Activated T-cell treated with anti-CD3 and anti-CD28 coated beads, Interleukin-2, amount 50 U/mL, for 72 hours (primary cell): ENCODE measurements around the gene TMEM40. TPM values are rescaled to one million over a fixed set of nuclear protein-coding genes. Genes with fewer than 3 reads are reported as not detected.
"Not testable (repeated sequence)": the region's sequence is repeated elsewhere in the genome, so short reads cannot be mapped to it uniquely, and the experiment has no call there.

ENCODE experiments used
- ATAC-seq, 2 donors: fragments of 150-1000 bp; cut with Tn5 transposase; replicated peaks in 1 of 2; 2 replicates each; pipeline ENCODE4 v1.10.0; 2021; ENCODE audit warnings: moderate library complexity in 2 of 2, mild to moderate bottlenecking in 1 of 2
- DNase-seq, 2 donors: peaks; one replicate each; pipeline ENCODE4 v3.0.0; 2021 to 2022; ENCODE audit warnings: mixed read lengths in 1 of 2
- H3K27ac Mint-ChIP-seq: one replicate; pipeline ENCODE4 v1.8.0; 2022; ENCODE audit warnings: mild to moderate bottlenecking, moderate library complexity, mixed read lengths
- H3K27me3 Mint-ChIP-seq: one replicate; pipeline ENCODE4 v1.8.0; 2022; ENCODE audit warnings: low read depth, mixed read lengths
- H3K36me3 Mint-ChIP-seq, 2 donors: one replicate each; pipeline ENCODE4 v1.8.0; 2022; ENCODE audit warnings: mixed read lengths in 2 of 2, mild to moderate bottlenecking in 1 of 2; ENCODE audit not compliant: insufficient read depth in 2 of 2
- H3K4me1 Mint-ChIP-seq: one replicate; pipeline ENCODE4 v1.8.0; 2022; ENCODE audit warnings: low read depth, mixed read lengths
- H3K4me3 Mint-ChIP-seq, 2 donors: one replicate each; pipeline ENCODE4 v1.8.0; 2022; ENCODE audit warnings: mild to moderate bottlenecking in 2 of 2, mixed read lengths in 2 of 2, moderate library complexity in 2 of 2
- H3K9me3 Mint-ChIP-seq, 2 donors: one replicate each; pipeline ENCODE4 v1.8.0; 2022; ENCODE audit warnings: mixed read lengths in 2 of 2
- total RNA-seq, 2 donors: library from RNA; stranded (reverse); gene quantifications; one replicate each; pipeline ENCODE4 v1.2.3, GENCODE V29; 2022

Gene TMEM40
- total RNA-seq, 2 donors from 2014 or later, result not detected

DNA sequence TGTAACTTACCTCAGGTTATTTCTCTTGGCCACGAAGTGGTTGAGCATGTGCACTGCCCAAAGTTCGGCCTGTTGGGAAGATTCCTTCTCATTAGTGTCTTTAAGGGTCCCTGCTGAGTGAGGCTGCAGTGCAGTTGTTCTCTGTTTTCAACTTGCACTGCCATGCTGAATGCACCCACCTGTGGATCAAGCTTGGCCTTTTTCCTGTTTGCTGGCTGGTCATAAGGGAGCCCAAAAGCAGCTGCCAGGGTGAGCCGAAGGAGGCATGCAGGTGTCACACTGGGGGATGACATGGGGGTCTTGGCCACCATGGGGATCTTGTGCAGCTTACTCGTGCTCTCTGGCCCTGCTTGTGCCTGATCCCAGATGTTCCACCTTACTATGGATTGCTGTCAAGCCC is 49.0 kb downstream of the TMEM40 start:
- no peak overlapping the region for H3K4me3 Mint-ChIP-seq
- ATAC-seq (no peak), DNase-seq (no peak)
- H3K27ac Mint-ChIP-seq, result no peak overlapping the region
- H3K36me3 Mint-ChIP-seq, result no peaks in the 10 kb centered on the region
- no peaks in the 10 kb centered on the region for H3K9me3 Mint-ChIP-seq
- H3K27me3 Mint-ChIP-seq, result peaks cover 5% of the 10 kb centered on the region
- H3K4me1 Mint-ChIP-seq, result no peaks in the 10 kb centered on the region

DNA sequence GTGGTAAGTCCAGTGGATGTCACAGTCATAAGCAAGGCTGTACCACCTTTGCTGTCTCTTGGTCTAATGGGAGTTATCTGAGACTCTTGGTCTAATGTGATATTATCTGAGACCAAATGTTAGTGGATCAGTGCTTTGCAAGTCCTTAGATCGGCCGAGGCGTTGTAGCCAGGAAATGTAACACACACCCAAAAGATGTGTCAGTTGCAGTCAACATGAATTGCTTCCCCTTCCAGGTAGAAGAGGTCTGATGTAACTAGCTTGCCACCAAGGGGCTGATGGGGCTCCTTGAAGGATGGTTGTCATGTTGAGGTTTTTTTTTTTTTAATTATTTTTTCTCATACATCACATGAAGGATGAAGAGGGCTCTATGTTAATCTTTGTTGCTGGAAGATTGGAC is 49.7 kb downstream of the TMEM40 start:
- no peak for ATAC-seq

DNA sequence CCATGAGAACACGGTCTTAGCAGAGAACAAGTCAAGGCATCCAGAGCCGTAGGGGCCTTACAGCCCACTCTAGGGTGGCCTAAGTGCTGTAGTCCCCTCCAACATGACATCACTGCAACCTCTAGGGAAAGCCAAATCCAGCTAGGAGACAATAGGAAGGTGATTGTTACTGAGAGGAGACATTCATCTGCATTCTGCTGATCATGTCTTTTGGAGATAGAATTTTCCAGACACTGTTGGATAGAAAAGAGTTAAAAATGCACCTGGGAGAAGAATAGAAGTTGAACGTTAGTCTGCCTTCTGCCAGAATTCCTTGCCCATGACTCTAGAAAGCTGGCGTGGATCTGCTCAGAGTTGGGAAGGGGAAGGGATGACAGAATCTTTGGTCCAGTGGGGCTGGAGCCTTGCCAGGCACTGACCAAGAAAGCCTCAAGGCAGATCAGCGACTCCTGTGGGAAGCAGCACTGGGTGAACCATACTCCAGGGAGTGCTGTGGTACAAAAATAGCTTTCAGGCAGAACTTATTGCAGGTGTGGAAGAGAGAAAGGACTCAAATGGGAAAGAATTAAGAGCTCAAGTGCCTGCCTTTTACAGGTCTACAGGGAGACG is 50.4 kb downstream of the TMEM40 start:
- Mint-ChIP-seq H3K9me3 (no peaks in the 10 kb centered on the region), H3K27ac (no peak overlapping the region), H3K4me3 (no peak overlapping the region), H3K4me1 (no peaks in the 10 kb centered on the region), H3K36me3 (no peaks in the 10 kb centered on the region), H3K27me3 (peaks cover 7% of the 10 kb centered on the region)
- ATAC-seq (no peak), DNase-seq (no peak)

More for the DNA sequence above, 49.7 kb downstream of the TMEM40 start:
- Mint-ChIP-seq H3K27me3 (peaks cover 7% of the 10 kb centered on the region), H3K4me1 (no peaks in the 10 kb centered on the region), H3K27ac (no peak overlapping the region), H3K4me3 (no peak overlapping the region), H3K36me3 (no peaks in the 10 kb centered on the region), H3K9me3 (no peaks in the 10 kb centered on the region)
- DNase-seq, result no peak

DNA sequence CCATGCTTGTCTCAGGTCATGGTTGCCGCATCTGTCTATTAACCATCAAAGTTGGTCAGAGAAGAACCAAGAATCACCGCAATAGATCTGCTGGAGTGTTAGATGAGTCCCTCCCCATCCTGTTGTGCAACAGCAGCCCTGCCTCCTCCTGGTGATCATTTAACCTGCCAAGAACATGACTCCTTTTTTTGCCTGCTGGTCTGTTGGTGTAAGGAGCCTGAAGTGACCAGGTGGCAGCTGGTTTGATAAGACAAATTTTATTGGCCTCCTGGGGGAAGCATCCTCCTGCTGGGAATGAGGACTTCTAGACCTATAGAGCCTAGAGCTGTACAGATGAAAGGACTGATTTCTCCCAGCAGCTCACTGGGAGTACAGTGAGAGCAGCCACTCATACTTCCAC is 51.6 kb downstream of the TMEM40 start:
- Mint-ChIP-seq H3K36me3 (no peaks in the 10 kb centered on the region), H3K27me3 (peaks cover 7% of the 10 kb centered on the region), H3K27ac (no peak overlapping the region)

DNA sequence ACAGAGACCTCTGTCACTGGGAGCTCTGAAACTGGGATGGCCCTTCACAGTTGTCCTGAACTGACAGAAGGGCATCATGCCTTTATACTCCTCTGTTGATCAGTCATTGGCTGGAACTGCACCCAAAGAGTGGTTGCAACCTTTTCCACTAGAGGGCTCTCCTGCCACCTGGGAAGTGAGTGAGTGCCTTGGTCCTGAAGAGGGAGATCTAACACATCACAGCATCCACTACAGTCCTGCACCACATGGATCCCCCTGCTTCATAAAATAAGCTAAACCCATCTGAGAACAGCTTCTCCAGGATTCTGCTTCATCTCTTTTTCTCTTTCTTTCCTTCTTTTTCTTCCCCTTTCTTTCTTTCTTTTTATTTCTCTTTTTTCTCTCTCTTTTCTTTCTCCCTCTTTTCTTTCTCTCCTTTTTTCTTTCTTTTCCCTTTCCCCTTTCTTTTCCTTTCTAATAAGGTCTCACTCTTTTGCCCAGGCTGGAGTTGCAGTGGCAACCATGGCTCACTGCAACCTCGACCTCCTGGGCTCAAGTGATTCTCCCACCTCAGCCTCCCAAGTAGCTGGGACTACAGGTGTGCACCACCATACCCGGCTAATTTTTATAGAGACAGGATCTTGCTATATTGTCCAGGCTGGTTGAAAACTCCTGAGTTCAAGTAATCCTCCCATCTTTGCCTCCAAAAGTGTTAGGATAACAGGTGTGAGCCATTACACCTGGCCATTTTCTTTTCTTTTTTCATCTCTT is 52.4 kb downstream of the TMEM40 start:
- DNase-seq (peak; percentile 63), ATAC-seq (peak; percentile 96 to 97)
- Mint-ChIP-seq H3K9me3 (no peaks in the 10 kb centered on the region), H3K36me3 (no peaks in the 10 kb centered on the region), H3K27ac (no peak overlapping the region), H3K27me3 (peaks cover 7% of the 10 kb centered on the region), H3K4me3 (no peak overlapping the region), H3K4me1 (no peaks in the 10 kb centered on the region)

More for the DNA sequence above, 51.6 kb downstream of the TMEM40 start:
- no peak for DNase-seq
- Mint-ChIP-seq H3K9me3 (no peaks in the 10 kb centered on the region), H3K4me1 (no peaks in the 10 kb centered on the region), H3K4me3 (no peak overlapping the region)
- no peak for ATAC-seq

DNA sequence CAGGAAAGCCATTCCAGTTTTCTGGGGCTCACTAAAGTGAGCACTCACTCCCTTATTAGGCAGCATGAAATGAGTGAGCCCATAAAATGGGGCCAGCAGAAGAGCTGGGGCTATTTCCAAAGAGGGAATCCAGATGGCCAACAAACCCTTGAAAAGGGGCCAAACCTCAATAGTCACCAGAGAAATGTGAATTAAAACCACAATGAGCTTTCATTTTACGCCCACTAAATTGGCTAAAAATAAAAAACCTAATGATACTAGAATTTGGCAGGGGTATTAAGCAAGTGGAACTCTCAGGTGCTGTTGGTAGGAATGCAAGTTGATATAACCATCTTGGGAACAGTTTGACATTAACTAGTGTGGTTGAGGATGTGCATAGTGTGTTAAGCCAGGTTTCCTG is 53.1 kb downstream of the TMEM40 start:
- ATAC-seq, result no peak
- Mint-ChIP-seq H3K27ac (no peak overlapping the region), H3K36me3 (no peaks in the 10 kb centered on the region), H3K4me3 (no peak overlapping the region), H3K27me3 (peaks cover 7% of the 10 kb centered on the region), H3K9me3 (no peaks in the 10 kb centered on the region), H3K4me1 (no peaks in the 10 kb centered on the region)
- no peak for DNase-seq

DNA sequence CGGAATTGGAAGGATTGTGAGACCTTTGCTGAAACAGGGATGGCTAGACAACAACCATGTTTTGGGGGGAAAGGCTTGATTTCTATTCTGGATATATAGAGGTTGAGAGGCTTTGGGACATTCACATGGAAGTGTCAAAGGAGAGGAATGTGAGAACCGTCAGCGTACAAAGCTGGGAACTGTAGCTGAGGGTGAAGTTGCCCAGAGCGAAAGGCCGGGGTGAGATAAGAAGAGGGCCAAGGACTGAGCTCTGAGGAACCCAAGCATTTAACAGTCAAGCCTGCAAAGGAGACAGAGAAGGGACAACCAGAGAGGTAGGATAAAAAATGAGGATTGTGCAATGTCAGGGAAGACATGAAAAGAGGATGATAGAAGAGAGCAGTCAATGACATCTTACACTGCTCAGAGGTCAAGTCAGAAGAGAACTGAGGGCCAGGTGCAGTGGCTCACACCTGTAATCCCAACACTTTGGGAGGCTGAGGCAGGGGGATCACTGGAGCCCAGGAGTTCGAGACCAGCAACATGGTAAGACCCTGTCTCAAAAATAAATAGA is 53.6 kb downstream of the TMEM40 start:
- H3K27ac Mint-ChIP-seq, result no peak overlapping the region

DNA sequence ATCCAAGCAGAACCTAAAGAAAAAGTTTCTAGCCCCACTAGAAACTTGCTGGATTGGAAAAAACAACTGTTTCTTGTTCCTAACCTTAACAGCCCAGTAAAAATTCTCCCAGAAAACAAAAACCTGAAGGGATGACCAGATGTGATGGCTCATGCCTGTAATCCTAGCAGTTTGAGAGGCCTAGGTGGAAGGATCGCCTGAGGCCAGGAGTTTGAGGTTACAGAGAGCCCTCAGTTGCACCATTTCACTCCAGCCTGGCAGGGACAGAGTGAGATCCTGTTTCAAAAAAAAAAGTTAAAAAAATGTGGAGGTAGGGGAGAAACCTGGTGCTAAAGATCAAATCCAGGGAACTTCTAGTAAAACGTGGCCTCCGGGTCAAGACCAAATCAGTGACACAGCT is 56.6 kb downstream of the TMEM40 start:
- H3K4me1 Mint-ChIP-seq, result no peaks in the 10 kb centered on the region
- H3K27me3 Mint-ChIP-seq, result peaks cover 7% of the 10 kb centered on the region
- H3K27ac Mint-ChIP-seq, result no peak overlapping the region
- DNase-seq, result no peak
- no peaks in the 10 kb centered on the region for H3K9me3 Mint-ChIP-seq
- no peak for ATAC-seq
- H3K4me3 Mint-ChIP-seq, result no peak overlapping the region
- H3K36me3 Mint-ChIP-seq, result no peaks in the 10 kb centered on the region

More for the DNA sequence above, 53.6 kb downstream of the TMEM40 start:
- DNase-seq, result no peak
- Mint-ChIP-seq H3K36me3 (no peaks in the 10 kb centered on the region), H3K4me3 (no peak overlapping the region), H3K27me3 (peaks cover 7% of the 10 kb centered on the region), H3K4me1 (no peaks in the 10 kb centered on the region), H3K9me3 (no peaks in the 10 kb centered on the region)
- ATAC-seq, result no peak

DNA sequence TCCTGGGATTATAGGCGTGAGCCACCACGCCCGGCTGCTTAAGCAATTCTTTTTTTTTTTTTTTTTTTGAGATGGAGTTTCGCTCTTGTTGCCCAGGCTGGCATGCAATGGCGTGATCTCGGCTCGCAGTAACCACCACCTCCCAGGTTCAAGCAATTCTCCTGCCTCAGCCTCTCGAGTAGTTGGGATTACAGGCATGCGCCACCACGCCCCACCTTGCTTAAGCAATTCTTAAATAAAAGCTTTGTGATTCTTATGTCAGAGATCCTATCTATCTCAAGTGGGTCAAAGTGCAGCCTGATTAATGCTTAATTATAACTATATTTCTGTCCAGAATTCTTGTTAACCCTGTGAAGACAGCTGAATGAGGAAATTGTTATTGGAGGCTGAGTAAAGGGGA is 57.5 kb downstream of the TMEM40 start:
- H3K36me3 Mint-ChIP-seq, ATAC-seq, H3K9me3 Mint-ChIP-seq, H3K4me3 Mint-ChIP-seq, H3K4me1 Mint-ChIP-seq, H3K27ac Mint-ChIP-seq, H3K27me3 Mint-ChIP-seq, DNase-seq: not testable (repeated sequence)

DNA sequence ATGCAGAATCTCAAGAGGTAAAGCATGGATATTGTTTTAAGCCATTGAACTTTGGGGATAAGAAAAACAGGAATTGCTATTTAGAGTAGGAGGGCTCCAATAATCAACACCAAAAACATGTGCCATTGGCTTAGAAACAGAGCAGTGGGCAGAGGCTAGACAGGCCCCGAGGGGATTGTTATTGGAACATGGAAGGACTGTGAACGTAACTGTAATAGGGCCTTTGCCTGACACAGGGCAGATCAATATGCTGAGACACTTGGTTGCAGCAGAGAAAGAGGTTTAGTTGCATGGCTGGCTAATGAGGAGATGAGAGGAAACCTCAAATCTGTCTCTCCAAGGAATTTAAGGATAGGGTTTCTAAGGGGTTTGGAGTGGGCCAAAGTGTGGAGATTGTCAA is 58.3 kb downstream of the TMEM40 start:
- DNase-seq (no peak), ATAC-seq (no peak)
- Mint-ChIP-seq H3K36me3 (no peaks in the 10 kb centered on the region), H3K4me1 (no peaks in the 10 kb centered on the region), H3K27ac (no peak overlapping the region), H3K9me3 (no peaks in the 10 kb centered on the region), H3K27me3 (peaks cover 7% of the 10 kb centered on the region), H3K4me3 (no peak overlapping the region)

DNA sequence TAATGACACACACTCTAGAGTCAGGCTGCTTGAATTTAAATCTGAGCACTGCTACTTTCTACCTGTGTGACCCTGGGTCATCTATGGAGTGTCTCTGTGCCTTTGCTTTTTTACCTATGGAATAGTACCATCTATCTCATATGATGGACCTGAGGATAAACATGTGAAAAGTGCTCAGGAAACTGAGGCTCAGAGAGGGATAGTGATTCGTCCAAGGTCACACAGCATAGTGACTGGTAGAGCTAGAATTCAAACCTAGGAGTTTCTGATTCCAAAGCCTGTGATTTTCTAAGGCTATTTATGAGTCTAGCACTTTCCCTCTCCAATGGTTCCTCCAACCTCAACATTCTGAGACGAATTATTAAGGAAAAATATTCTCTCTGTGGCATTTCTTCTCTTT is 63.1 kb downstream of the TMEM40 start:
- Mint-ChIP-seq H3K36me3 (no peaks in the 10 kb centered on the region), H3K4me3 (no peak overlapping the region), H3K4me1 (no peaks in the 10 kb centered on the region), H3K27me3 (no peaks in the 10 kb centered on the region), H3K9me3 (no peaks in the 10 kb centered on the region), H3K27ac (no peak overlapping the region)
- ATAC-seq (no peak), DNase-seq (no peak)

DNA sequence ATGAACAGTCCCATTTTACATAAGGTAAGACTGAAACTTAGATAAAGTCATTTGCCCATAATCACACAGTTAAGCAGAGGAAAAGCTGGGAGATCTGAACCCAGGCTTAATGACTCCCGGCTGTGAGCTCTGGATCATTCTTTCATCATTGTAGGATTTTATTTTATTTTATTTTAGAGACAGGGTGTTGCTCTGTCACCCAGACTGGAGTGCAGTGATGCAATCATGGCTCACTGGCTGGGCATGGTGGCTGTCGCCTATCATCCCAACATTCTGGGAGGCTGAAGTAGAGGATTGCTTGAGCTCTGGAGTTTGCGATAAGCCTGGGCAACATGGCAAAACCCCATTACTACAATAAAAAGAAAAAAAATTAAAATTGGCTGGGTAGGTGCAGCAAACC is 63.9 kb downstream of the TMEM40 start:
- Mint-ChIP-seq H3K27ac (no peak overlapping the region), H3K4me1 (no peaks in the 10 kb centered on the region)

DNA sequence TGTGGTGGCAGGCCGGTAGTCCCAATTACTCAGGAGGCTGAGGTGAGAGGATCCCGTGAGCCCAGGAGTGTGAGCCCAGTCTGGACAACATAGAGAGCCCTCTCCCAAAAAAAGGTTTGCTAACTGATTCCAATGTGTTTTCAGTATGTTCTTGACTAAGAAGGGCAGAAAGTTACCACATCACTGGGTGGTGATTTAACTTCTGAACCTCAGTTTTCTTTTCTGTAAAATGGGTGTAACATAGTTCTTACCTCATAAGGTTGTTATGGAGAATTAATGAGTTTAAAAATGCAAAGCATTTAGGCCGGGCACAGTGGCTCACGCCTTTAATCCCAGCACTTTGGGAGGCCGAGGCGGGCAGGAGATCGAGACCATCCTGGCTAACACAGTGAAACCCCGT is 66.6 kb downstream of the TMEM40 start:
- H3K4me1 Mint-ChIP-seq, result no peaks in the 10 kb centered on the region
- H3K27ac Mint-ChIP-seq, result no peak overlapping the region
- no peaks in the 10 kb centered on the region for H3K27me3 Mint-ChIP-seq
- ATAC-seq, result no peak
- no peak overlapping the region for H3K4me3 Mint-ChIP-seq
- no peaks in the 10 kb centered on the region for H3K36me3 Mint-ChIP-seq
- no peaks in the 10 kb centered on the region for H3K9me3 Mint-ChIP-seq
- no peak for DNase-seq

More for the DNA sequence above, 63.9 kb downstream of the TMEM40 start:
- Mint-ChIP-seq H3K27me3 (no peaks in the 10 kb centered on the region), H3K9me3 (no peaks in the 10 kb centered on the region), H3K36me3 (no peaks in the 10 kb centered on the region), H3K4me3 (no peak overlapping the region)
- DNase-seq (no peak), ATAC-seq (no peak)
